GM21360 (cell line): ENCODE measurements around the gene DCLK2.

Experiments
- ATAC-seq: cut with Tn5 transposase; IDR thresholded peaks from one replicate; pipeline ENCODE4 v1.9.1; 2021; ENCODE audit warnings: mild to moderate bottlenecking, moderate library complexity; ENCODE audit not compliant: unreplicated experiment

DCLK2 gene

GRCh38 chr4:150078041-150078578 lies at the start of gene DCLK2:
DCLK2 (plus strand) TSS chr4:150078445; CDS start chr4:150079028, 583 bp downstream.
- ATAC-seq, result no peak

- no peak for ATAC-seq
Measured at GRCh38 chr4:150032541-150032940, 45.7 kb upstream of the DCLK2 start.

GRCh38 chr4:150033081-150033480 lies 45.2 kb upstream of the DCLK2 start:
- ATAC-seq, result no peak

GRCh38 chr4:150033901-150034300 lies 44.3 kb upstream of the DCLK2 start:
- ATAC-seq, result no peak

- ATAC-seq, result no peak
Measured at GRCh38 chr4:150037251-150037856, 40.9 kb upstream of the DCLK2 start.

GRCh38 chr4:150038335-150039076 lies 39.7 kb upstream of the DCLK2 start:
- peak; percentile 90 for ATAC-seq

GRCh38 chr4:150039274-150040127 lies 38.7 kb upstream of the DCLK2 start:
- ATAC-seq, result no peak

- ATAC-seq, result no peak
Measured at GRCh38 chr4:150044517-150044916, 33.7 kb upstream of the DCLK2 start.

GRCh38 chr4:150045410-150045809 lies 32.8 kb upstream of the DCLK2 start:
- no peak for ATAC-seq

- ATAC-seq, result no peak
Measured at GRCh38 chr4:150046728-150047217, 31.5 kb upstream of the DCLK2 start.

GRCh38 chr4:150047546-150047945 lies 30.7 kb upstream of the DCLK2 start:
- ATAC-seq, result no peak

- no peak for ATAC-seq
Measured at GRCh38 chr4:150049682-150050081, 28.6 kb upstream of the DCLK2 start.

- no peak for ATAC-seq
Measured at GRCh38 chr4:150050566-150050965, 27.7 kb upstream of the DCLK2 start.

- ATAC-seq, result no peak
Measured at GRCh38 chr4:150051111-150051510, 27.1 kb upstream of the DCLK2 start.

- no peak for ATAC-seq
Measured at GRCh38 chr4:150055467-150055866, 22.8 kb upstream of the DCLK2 start.

GRCh38 chr4:150056569-150056968 lies 21.7 kb upstream of the DCLK2 start:
- ATAC-seq, result no peak

- ATAC-seq, result no peak
Measured at GRCh38 chr4:150061086-150061776, 17.0 kb upstream of the DCLK2 start.

GRCh38 chr4:150063128-150063527 lies 15.1 kb upstream of the DCLK2 start:
- ATAC-seq, result no peak

- no peak for ATAC-seq
Measured at GRCh38 chr4:150065740-150066139, 12.5 kb upstream of the DCLK2 start.

GRCh38 chr4:150067859-150068258 lies 10.4 kb upstream of the DCLK2 start:
- ATAC-seq, result no peak
